CD4-positive, alpha-beta T cell (primary cell): ENCODE measurements around the gene TRERF1. TPM values are rescaled to one million over a fixed set of nuclear protein-coding genes. Genes with fewer than 3 reads are reported as not detected.

Experiments
- ATAC-seq: fragments of 200-7000 bp; cut with Tn5 transposase; one replicate; pipeline ENCODE4 v1.10.0; 2022; ENCODE audit warnings: mild to moderate bottlenecking; ENCODE audit not compliant: poor library complexity
- CTCF ChIA-PET: fragments of 350-600 bp; sonication (Branson Sonifier 250); formaldehyde crosslinking; loops from one replicate; lab custom pipeline; 2021; ENCODE audit warnings: antibody characterized with exemption, inconsistent platforms; lab: Charles Lee
- POLR2A ChIA-PET: fragments of 350-600 bp; sonication (Branson Sonifier 250); formaldehyde crosslinking; loops from one replicate; lab custom pipeline; 2021; ENCODE audit warnings: antibody characterized with exemption, inconsistent platforms; lab: Charles Lee
- DNase-seq, 14 experiments: peaks; one replicate each; pipeline ENCODE4 v3.0.0-alpha.2; 2013 to 2020; ENCODE audit warnings: mixed read lengths in 2 of 14
- H3K27ac ChIP-seq, 2 donors: one replicate each; pipeline versions ENCODE4 v1.5.1 to v1.7.0; 2013; ENCODE audit warnings: low read length in 2 of 2, low read depth in 1 of 2, mild to moderate bottlenecking in 1 of 2
- H3K27me3 ChIP-seq, 2 experiments: 1 replicate in 1 of 2; 2 replicates in 1 of 2; pipeline versions ENCODE4 v1.6.1 to v1.7.0; 2013; ENCODE audit warnings: low read length in 2 of 2, control low read depth in 1 of 2, mild to moderate bottlenecking in 1 of 2, moderate library complexity in 1 of 2; ENCODE audit not compliant: insufficient read depth in 2 of 2, control insufficient read depth in 1 of 2
- H3K36me3 ChIP-seq: one replicate; pipeline ENCODE4 v1.6.1; 2013; ENCODE audit warnings: low read length, control low read depth; ENCODE audit not compliant: insufficient read depth
- H3K4me1 ChIP-seq: one replicate; pipeline ENCODE4 v1.6.1; 2013; ENCODE audit warnings: low read length, control low read depth; ENCODE audit not compliant: insufficient read depth
- H3K4me3 ChIP-seq: one replicate; pipeline ENCODE4 v1.5.1; 2013; ENCODE audit warnings: mild to moderate bottlenecking, low read length, moderate library complexity
- H3K9me3 ChIP-seq, 2 experiments: 1 replicate in 1 of 2; 2 replicates in 1 of 2; pipeline versions ENCODE4 v1.6.1 to v1.7.0; 2013; ENCODE audit warnings: low read length in 2 of 2, mild to moderate bottlenecking in 2 of 2, control low read depth in 1 of 2, moderate library complexity in 1 of 2; ENCODE audit not compliant: control insufficient read depth in 1 of 2, insufficient read depth in 1 of 2
- H3K27ac Mint-ChIP-seq: one replicate; pipeline ENCODE4 v1.8.0; 2020; ENCODE audit warnings: mixed read lengths
- H3K27me3 Mint-ChIP-seq: one replicate; pipeline ENCODE4 v1.8.0; 2021; ENCODE audit warnings: mixed read lengths
- H3K36me3 Mint-ChIP-seq: one replicate; pipeline ENCODE4 v1.8.0; 2021; ENCODE audit warnings: low read depth, mixed read lengths
- H3K4me1 Mint-ChIP-seq: one replicate; pipeline ENCODE4 v1.8.0; 2021; ENCODE audit warnings: low read depth, mixed read lengths
- H3K4me3 Mint-ChIP-seq: one replicate; pipeline ENCODE4 v1.8.0; 2020; ENCODE audit warnings: mild to moderate bottlenecking, mixed read lengths
- H3K9me3 Mint-ChIP-seq: one replicate; pipeline ENCODE4 v1.8.0; 2020; ENCODE audit warnings: mixed read lengths
- CTCF ChIP-seq: fragments of 200-600 bp; IDR thresholded peaks from one replicate; pipeline ENCODE4 v1.8.0; 2022; ENCODE audit warnings: antibody characterized with exemption, mild to moderate bottlenecking
- intact Hi-C, 2 experiments: fragments of 100-400 bp; cut with DNase I in 1 of 2; cut with micrococcal nuclease in 1 of 2; formaldehyde crosslinking; loops; one replicate each; pipeline versions ENCODE4 v1.15.1 to v1.9.0; 2023 to 2025; cut with DNase I, micrococcal nuclease
- total RNA-seq, 174 experiments: library from RNA in 2 of 174; stranded (reverse) in 2 of 174; gene quantifications; one replicate each; pipeline ENCODE4 v1.2.3 and lab custom pipeline; 2021 to 2026

TRERF1 gene
- total RNA-seq, 2 experiments from 2014 or later, result 31.0 to 31.7 TPM

GRCh38 chr6:42354702-42355101 lies 97.0 kb downstream of the TRERF1 start:
- intact Hi-C loops, result no loop called here
- POLR2A ChIA-PET, result no interaction called here

GRCh38 chr6:42352856-42353564 lies 98.7 kb downstream of the TRERF1 start:
- Histone ChIP-seq H3K36me3 (peaks cover 3% of the 10 kb centered on the region), H3K9me3 (no peaks in the 10 kb centered on the region), H3K27ac (no peak overlapping the region), H3K4me1 (peaks cover 7% of the 10 kb centered on the region), H3K4me3 (no peak overlapping the region), H3K27me3 (no peaks in the 10 kb centered on the region)
- DNase-seq (no peak), ATAC-seq (no peak)
- no peaks in the 10 kb centered on the region for H3K9me3 Mint-ChIP-seq
- no peak for TF ChIP-seq CTCF
- H3K4me1 Mint-ChIP-seq, result peaks cover 19% of the 10 kb centered on the region
- H3K4me3 Mint-ChIP-seq, result no peak overlapping the region
- CTCF ChIA-PET, result interaction anchor here (0.7 to 1.1 kb wide), 2 partner anchors 14 to 89 kb away, joined by 3 to 4 read pairs; no protein-coding TSS in a partner anchor
- POLR2A ChIA-PET, result interaction anchor here (0.9 to 1.2 kb wide), 2 partner anchors 37 to 100 kb away, joined by 4 to 5 read pairs; no protein-coding TSS in a partner anchor
- H3K27ac Mint-ChIP-seq, result no peak overlapping the region
- H3K36me3 Mint-ChIP-seq, result peaks cover 50% of the 10 kb centered on the region
- intact Hi-C loops, result no loop called here
- H3K27me3 Mint-ChIP-seq, result no peaks in the 10 kb centered on the region

More at GRCh38 chr6:42354702-42355101, 97.0 kb downstream of the TRERF1 start:
- ATAC-seq, result no peak
- Histone ChIP-seq H3K36me3 (peaks cover 3% of the 10 kb centered on the region), H3K27me3 (no peaks in the 10 kb centered on the region), H3K4me3 (no peak overlapping the region), H3K9me3 (no peaks in the 10 kb centered on the region), H3K4me1 (peaks cover 7% of the 10 kb centered on the region), H3K27ac (no peak overlapping the region)
- H3K4me1 Mint-ChIP-seq, result peaks cover 30% of the 10 kb centered on the region
- H3K27me3 Mint-ChIP-seq, result no peaks in the 10 kb centered on the region
- DNase-seq, result no peak
- no peak overlapping the region for H3K4me3 Mint-ChIP-seq
- H3K9me3 Mint-ChIP-seq, result no peaks in the 10 kb centered on the region
- H3K27ac Mint-ChIP-seq, result no peak overlapping the region
- CTCF ChIA-PET, result no interaction called here
- H3K36me3 Mint-ChIP-seq, result peaks cover 47% of the 10 kb centered on the region
- no peak for TF ChIP-seq CTCF

- DNase-seq (no peak), ATAC-seq (no peak)
- no peaks in the 10 kb centered on the region for H3K27me3 Mint-ChIP-seq
- no peak overlapping the region for H3K27ac Mint-ChIP-seq
- no peak overlapping the region for H3K4me3 Mint-ChIP-seq
- POLR2A ChIA-PET, result no interaction called here
- CTCF ChIA-PET, result no interaction called here
- Histone ChIP-seq H3K27me3 (no peaks in the 10 kb centered on the region), H3K9me3 (no peaks in the 10 kb centered on the region), H3K27ac (no peak overlapping the region), H3K36me3 (peaks cover 1% of the 10 kb centered on the region), H3K4me1 (peaks cover 5% of the 10 kb centered on the region), H3K4me3 (no peak overlapping the region)
- H3K9me3 Mint-ChIP-seq, result no peaks in the 10 kb centered on the region
- H3K36me3 Mint-ChIP-seq, result peaks cover 51% of the 10 kb centered on the region
- no peak for TF ChIP-seq CTCF
- intact Hi-C loops, result no loop called here
- peaks cover 24% of the 10 kb centered on the region for H3K4me1 Mint-ChIP-seq
These were observed 100.8 kb downstream of the TRERF1 start for GRCh38 chr6:42350911-42351310.
